ENCODE measurements around the gene NR2C2.

The NR2C2 gene

DNA sequence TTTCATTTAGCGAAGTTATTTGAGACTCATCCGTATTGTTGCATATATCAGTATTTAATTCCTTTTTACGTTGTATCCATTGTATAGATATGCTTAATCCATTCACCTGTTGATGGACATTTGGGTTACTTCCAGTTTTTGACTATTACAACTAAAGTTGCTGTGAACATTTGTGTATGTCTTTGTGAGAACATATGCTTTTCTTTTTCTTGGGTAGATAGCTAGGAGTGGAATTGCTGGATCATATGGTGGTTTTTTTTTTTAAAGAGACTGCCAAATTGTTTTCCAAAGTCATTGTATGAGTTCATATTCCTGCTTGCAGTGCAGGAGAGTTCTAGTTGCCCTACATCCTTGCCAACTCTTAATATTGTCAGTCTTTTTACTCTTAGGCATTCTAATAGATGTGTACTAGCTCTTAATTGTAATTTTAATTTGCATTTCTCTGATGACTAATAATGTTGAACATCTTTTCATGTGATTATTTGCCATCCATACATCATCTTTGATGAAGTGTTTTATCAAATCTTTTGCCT lies 37.3 kb downstream of the NR2C2 start:
- no peak overlapping the region for H3K4me3 ChIP-seq (ENCODE audit: low read depth, low read length)
- no peak for DNase-seq (ENCODE audit: low read depth)
- TF ChIP-seq, protein P1, sequence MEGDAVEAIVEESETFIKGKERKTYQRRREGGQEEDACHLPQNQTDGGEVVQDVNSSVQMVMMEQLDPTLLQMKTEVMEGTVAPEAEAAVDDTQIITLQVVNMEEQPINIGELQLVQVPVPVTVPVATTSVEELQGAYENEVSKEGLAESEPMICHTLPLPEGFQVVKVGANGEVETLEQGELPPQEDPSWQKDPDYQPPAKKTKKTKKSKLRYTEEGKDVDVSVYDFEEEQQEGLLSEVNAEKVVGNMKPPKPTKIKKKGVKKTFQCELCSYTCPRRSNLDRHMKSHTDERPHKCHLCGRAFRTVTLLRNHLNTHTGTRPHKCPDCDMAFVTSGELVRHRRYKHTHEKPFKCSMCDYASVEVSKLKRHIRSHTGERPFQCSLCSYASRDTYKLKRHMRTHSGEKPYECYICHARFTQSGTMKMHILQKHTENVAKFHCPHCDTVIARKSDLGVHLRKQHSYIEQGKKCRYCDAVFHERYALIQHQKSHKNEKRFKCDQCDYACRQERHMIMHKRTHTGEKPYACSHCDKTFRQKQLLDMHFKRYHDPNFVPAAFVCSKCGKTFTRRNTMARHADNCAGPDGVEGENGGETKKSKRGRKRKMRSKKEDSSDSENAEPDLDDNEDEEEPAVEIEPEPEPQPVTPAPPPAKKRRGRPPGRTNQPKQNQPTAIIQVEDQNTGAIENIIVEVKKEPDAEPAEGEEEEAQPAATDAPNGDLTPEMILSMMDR (IDR thresholded peaks at IDR 0.05; ENCODE audit: low read depth, low read length, missing control alignments), result no peak

DNA sequence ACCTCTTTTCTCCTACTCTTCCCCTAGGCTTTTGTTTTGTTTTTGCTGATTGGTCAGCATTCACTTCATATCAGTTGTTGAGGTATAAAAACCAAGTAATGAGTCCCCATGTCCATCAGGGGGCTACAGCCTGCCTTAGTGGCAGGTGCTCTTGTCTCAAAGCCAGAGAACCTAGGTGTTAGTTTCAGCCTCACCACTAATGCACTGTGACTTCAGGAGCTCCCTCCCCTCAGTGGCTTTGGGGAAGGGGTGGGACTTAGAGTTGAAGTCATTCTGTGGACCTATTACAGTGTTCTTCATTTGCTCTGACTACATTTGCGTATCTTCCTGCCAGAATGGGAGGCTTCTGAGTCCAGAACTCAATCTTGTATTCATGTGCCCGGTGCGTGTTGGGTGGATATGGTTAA lies 41.6 kb downstream of the NR2C2 start:
- DNase-seq (ENCODE audit: low read depth), result peak; percentile 88
- no peak overlapping the region for H3K4me3 ChIP-seq (ENCODE audit: low read depth, low read length)
- TF ChIP-seq, protein P1 (IDR thresholded peaks at IDR 0.05; ENCODE audit: low read depth, low read length, missing control alignments), result peak; percentile 57

DNA sequence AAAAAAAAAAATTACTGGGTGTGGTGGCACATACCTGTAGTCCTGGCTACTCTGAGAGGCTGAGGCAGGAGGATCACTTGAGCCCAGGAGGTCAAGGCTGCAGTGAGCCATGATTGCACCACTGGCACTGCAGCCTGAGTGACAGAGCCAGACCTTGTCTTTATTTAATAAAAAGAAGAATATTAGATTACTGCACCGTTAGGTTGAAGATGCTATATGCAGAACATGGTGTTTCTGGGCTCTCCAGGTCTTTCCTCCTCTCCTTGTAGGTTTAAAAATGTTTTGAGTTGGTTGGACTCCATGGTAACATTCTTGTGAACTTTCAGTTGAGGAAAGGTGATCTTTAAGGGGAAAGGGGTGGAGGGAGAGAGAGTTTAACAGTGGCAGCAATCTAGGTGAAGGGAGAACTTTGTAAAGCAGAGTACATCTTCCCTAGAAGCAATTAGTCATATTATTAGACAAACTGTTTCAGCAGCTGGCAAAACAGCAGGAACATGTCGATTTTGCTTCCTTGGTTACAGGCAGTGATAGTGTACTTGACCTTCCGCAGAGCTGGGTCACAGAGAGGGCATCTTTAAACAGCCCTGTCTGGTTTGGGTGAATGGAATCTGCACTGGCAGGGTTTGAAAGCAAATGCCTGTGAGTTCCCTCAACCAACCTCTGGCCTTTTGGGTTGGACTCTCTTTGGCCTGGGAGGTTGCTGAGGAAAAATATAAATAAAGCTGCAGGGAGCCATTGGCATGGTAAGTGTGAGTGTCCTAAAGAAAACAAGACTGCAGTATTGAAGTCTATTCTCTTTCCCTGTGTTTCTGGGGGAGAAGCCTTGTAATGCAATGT lies 42.8 kb downstream of the NR2C2 start:
- no peak overlapping the region for H3K4me3 ChIP-seq (ENCODE audit: low read depth, low read length)
- TF ChIP-seq, protein P1 (IDR thresholded peaks at IDR 0.05; ENCODE audit: low read depth, low read length, missing control alignments), result no peak
- DNase-seq (ENCODE audit: low read depth), result no peak

DNA sequence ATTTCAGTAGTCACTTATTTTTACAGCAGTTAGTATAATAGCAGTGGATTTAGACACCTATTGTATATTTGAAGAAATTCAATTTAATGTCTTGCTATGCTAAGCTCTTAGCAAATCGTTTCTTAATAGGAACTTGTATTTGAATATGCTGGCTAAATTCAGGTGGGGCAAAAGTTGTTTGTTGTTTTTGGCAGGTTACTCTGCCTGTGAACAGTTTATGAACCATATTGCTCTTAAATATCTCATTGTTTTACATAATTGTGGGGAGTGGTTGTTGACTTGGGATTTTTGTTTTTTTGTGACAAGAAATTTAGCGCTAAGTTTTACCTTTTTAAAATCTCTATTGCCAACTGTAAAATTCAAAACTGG lies 43.4 kb downstream of the NR2C2 start:
- no peak for DNase-seq (ENCODE audit: low read depth)
- H3K4me3 ChIP-seq (ENCODE audit: low read depth, low read length), result no peak overlapping the region
- TF ChIP-seq, protein P1 (IDR thresholded peaks at IDR 0.05; ENCODE audit: low read depth, low read length, missing control alignments), result no peak

DNA sequence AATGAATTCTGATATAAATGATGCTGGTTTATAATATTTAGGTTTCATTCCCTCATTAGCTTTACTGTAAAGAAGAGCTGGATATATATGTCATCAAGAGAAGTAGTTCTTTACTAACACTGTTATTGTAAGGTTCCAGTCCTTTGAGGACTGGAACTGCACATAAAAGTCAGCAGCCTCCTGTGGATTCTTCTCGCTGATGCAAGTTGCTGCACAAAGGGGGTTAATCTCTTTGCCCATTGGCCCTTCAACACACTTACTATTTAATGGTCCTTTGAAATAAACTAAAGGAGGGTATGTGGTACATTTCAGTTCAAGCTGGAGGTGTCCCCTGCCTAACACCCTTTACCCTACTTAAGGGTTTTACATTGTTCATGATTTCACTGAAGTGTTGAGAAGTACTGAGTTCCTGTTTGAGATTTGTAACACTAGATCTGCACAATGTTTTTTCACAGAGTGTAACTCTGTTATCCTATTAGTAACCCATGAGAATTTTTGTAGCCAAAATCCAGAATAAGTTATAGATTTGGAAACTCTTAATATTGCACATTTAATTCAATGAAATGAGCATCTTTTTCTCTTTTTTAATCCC lies 43.9 kb downstream of the NR2C2 start:
- H3K4me3 ChIP-seq (ENCODE audit: low read depth, low read length), result no peak overlapping the region
- no peak for DNase-seq (ENCODE audit: low read depth)
- TF ChIP-seq, protein P1 (IDR thresholded peaks at IDR 0.05; ENCODE audit: low read depth, low read length, missing control alignments), result no peak

DNA sequence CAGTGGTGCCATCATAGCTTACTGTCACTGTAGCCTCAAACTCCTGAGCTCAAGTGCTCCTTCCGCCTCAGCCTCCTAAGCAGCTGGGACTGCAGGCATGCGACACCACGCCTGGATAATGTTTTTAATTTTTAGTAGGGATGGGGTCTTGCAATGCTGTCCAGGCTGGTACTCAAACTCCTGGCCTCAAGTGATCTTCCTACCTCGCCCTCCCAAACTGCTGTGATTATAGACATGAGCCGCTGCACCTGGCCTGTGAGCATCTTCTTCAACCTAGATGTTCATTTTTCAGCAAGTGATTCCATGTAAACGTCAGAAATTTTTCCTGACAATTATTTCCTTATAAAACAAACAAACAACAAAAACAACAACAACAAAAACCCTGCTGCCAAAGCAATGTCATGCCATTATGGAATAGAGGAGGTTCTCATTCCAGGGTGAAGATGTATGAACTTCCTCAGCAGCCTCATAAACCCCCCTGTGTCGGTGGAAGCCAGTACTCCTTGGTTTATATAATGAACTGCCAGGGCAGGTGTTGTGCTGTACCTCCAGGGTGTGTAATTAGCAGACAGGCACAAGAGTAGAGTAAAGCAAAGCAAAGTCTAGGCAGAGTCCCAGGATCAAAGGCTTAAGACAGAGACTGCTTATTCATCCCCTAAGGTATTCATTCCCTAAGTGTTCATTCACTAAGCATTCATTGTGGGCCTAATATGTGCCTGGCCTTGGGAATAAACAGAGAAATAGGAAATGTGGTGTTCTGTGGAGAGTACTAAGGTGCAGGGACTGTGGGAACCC lies 44.6 kb downstream of the NR2C2 start:
- DNase-seq (ENCODE audit: low read depth), result no peak
- TF ChIP-seq, protein P1 (IDR thresholded peaks at IDR 0.05; ENCODE audit: low read depth, low read length, missing control alignments), result no peak
- no peak overlapping the region for H3K4me3 ChIP-seq (ENCODE audit: low read depth, low read length)

Data from GM12864 (cell line).